Stimulated activated CD4-positive, alpha-beta T cell treated with anti-CD3 and anti-CD28 coated beads, TNF-alpha, amount 100 ng/mL, for 4 hours (primary cell): ENCODE measurements around the gene DYRK1A.
"Not testable (repeated sequence)": the region's sequence is repeated elsewhere in the genome, so short reads cannot be mapped to it uniquely, and the experiment has no call there.

Experiments
- DNase-seq, 3 experiments: peaks; one replicate each; pipeline ENCODE4 v3.0.0-alpha.2; 2020; ENCODE audit warnings: low read depth in 3 of 3

The DYRK1A gene

DNA sequence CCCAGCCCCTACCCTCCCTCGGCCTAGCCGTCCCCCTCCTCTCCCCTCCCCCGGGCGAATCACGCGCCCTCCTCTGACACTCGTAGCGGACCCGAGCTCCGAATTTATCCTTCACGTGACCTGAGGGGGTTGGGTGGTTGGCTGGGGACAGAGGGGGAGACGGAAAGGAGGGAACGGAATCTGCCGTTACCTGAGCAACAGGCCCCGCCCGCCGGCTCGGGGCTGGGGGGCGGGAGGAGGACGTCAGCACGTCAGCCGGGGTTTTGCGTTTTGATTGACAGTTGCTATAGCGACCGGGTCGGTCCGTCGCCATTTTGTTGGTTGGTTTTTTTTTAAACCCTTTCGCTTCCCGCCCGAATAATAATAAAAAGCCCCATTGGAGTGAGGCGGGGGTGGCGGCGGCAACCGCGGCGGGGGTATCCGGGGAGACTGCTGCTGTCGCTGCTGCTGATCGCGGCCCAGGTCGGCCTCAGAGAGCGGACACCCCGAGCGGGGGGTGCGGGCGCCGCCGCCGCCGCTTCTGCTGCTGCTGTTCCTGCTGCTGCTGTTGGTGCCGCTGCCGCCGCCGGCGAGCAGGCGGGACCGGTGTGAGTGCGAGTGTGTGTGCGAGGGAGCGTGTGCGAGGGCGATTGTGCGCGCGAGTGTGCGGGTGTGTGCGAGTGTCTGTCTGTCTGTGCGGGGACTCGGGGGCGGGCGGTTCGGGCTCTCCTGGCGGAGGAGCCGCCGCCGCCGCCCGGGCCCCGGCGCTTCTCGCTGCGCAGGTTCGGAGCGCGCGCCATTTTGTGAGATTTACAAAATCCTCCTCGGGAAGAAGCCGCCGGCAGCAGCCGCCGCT is at the start of gene DYRK1A:
DYRK1A (plus strand) TSS at position 292 of the 835 bp plus-strand sequence. CDS start 53,602 bp downstream, outside the sequence.
- DNase-seq, result peak; percentile 93 to 98 (median 98)

DNA sequence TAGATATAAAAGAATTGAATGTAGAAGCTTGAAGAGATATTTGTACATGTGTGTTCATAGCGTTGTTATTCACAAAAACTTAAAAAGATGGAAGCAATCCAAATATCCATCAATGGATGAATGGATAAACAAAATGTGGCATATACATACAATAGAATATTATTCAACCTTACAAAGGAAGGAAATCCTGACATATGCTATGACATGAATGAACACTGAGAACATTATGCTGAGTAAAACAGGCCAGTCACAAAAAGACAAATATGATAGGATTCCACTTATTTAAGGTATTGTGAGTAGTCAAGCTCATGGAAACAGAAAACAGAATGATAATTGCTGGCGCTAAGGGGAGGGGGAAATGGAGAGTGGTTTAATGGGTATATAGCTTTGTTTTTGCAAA is 47.0 kb upstream of the DYRK1A start:
- no peak for DNase-seq

DNA sequence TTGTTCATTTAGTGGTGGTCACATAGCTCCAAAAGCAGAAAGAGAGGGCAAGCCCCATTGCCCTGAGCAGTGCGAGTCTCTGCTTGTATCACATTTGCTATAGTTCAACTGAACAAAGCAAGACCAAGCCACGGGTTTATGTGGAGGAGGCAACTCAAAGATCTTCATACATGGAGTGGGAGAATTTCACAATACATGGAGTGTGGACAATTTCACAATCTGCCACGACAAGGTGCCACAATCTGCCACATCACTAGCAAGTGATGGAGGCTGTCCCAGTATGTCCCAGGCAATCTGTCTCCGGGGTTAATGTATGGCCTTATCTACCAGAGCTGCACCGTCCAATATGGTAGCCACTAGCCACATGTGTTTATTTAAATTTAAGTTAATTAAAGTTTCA is 44.5 kb upstream of the DYRK1A start:
- DNase-seq, result no peak

DNA sequence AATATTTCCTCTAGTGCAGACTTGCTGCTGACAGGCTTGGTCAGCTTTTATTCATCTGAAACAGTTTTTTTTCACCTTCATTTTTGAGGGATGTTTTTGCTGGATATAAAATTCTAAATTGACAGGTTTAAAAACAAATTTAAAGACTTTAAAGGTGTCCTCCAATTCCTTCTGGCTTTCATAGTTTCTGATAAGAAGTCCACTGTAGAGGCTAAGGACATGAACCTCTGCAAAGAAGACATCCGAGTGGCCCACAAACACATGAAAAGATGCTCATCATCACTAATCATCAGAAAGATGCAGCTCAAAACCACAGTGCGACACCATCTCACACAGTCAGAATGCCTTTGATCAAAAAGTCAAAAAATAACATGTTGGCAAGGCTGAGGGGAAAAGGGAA is 42.0 kb upstream of the DYRK1A start:
- no peak for DNase-seq

DNA sequence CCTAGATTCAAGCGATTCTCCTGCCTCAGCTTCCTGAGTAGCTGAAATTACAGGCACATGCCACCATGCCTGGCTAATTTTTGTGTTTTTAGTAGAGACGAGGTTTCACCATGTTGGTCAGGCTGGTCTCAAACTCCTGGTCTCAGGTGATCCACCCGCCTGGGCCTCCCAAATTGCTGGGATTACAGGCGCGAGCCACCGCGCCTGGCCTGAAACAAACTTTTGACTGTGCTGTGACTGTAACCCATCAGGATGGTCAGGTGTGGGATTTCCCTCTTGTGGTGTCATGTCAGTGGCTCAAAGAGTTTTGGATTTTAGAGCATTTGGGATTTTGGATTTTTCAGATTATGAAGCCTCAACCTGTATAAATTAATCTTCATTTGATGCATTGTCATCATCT is 38.4 kb upstream of the DYRK1A start:
- not testable (repeated sequence) for DNase-seq

DNA sequence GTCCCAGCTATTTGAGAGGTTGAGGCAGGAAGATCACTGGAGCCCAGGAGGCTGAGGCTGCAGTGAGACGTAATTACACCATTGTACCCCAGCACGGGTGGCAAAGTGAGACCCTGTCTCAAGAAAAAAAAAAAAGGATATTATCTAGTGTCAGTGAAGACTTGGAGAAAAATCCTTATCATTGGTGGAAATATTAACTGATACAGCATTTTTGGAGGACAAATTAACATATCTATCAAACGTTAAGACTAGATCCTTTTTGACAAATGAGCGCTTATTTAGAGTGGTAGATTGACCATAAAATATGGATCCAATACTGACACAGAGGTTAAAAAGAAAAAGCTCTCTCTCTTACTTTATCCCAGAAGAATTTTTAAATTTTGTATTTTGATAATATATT is 35.2 kb upstream of the DYRK1A start:
- DNase-seq, result no peak

DNA sequence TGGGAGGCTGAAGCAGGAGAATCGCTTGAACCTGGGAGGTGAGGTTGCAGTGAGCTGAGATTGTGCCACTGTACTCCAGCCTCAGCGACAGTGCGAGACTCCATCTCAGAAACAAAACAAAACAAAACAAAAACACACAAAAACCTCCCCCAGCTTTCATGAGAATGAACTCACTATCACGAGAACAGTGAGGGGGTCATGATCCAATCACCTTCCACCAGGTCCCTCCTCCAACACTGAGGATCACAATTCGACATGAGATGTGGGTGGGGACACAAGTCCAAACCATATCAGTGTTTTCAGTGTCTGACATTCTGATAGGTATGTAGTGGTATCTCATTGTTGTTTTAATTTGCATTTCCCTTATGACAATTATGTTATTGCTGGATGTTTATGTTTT is 31.5 kb upstream of the DYRK1A start:
- no peak for DNase-seq

DNA sequence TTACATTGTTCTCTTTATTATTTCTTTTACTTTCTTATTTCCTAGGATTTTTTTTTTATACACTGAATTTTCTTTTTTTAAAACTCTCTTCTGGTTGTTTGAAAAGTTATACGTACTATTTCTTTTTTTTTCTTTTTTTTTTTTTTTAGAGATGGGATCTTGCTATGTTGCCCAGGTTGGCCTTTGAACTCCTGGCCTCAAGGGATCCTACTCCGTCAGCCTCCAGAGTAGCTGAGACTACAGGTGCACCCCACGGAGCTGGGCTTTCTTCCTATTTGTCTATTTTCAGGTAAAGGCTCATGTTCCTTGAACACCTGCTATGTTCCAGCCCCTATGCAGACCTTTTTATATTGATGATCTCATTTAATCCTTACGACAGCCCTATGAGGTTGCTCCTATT is 29.4 kb upstream of the DYRK1A start:
- DNase-seq, result no peak

DNA sequence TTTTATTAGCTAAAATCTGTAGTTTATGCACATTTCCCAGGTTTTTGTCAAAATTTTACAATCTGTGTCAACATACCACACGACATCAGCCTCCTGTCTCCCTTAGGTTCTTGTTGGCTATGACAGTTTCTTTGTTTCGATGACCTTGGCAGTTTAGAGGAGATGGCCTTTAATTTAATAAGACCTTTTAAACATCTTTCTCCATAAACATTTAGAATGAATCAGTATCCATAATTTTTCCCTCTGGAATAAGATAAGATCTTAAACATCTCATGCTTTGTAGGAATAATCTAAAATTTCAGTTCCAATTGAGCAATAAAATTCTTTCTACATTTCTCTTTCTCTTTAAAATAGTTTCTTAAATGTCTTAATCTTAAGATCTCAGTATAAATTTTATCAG is 28.7 kb upstream of the DYRK1A start:
- no peak for DNase-seq

DNA sequence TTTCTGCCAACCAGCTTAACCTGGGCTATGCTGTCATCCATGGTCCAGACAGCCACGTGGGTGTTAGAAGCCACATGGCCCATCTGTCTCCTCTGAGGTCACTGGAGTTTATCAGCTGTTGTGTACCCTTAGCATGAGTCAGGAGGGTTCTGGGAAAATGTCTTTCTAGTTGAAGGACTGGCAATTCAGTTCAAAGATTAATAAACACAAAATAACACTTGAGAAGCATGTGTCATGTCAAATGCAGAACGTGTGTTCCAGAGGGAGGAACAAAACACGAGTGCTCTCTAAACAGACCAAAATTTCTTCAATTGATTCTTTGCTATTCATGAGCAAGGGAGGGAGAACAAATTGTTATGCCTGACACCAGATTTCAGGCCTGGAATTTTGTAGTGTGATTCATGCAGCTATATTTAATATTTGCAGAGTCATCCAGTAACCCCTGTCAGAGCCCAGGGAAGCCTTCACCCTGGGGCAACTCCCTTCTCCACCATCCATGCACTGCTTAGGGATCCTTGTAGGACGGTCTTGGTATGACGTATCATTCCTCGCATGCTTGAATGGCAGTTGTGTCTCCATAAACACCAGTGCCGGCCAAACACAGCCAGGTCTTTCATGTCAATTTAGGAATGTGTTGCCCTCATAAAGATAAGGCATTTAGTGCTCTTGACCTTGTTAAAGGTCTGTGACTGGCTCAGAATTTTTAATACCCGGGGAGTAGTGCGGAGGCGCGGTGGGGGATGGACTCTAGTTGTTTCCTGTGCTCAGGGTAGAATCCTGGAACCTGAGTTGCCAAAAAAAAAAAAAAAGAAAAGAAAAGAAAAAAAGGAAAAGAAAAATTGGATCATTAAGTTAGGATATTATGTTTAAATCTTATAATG is 27.7 kb upstream of the DYRK1A start:
- DNase-seq, result no peak

DNA sequence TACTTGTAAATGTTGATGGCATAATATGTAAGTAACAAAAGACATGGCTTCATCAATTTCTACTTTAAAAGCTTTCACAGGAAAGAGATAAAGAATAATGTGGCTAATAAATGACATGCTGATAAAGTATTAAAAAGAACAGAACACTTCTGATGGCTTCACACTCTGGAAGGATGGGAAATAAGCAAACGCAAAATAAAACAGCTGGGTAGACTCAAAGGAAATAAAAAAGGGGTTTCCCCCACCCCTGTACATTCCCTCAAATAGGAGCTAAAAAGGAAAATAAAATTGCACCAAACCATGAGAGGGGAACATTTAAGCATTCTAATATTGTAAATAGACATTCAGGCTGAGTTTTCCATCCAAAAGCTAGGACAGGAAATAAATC is 27.0 kb upstream of the DYRK1A start:
- DNase-seq, result no peak

DNA sequence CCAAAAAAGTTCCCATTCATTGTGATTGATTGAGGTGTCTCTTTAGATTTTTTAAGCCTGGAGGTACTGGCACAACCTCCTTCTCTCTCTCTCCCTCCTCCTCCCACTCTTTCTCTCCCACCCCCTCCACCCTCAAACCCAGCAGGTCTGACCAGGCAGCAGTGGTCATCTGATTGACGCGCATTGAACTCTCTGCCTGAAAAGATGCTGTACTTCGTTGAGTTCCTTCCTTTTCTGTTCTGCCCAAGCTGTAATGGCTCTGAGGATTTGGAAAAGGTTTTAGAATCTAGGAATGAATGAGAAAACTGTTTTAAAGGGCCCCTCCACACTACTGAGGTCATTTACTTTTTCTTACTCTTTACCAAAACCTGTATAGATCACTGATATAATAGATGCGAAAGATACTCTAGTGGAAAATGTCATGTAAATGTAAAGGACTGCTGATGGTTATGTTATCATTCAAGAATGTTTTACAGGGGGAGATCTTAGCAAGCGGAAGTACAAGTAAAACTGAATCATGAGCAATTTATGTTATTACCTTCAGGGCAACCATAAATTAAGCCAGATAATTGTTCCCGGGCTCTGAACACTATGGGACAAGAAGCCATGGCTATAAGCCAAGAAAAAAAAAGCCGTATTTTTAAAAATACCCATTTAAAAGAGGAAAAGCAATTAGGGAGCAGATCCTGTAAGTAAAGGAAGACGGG is 25.2 kb upstream of the DYRK1A start:
- DNase-seq, result no peak

DNA sequence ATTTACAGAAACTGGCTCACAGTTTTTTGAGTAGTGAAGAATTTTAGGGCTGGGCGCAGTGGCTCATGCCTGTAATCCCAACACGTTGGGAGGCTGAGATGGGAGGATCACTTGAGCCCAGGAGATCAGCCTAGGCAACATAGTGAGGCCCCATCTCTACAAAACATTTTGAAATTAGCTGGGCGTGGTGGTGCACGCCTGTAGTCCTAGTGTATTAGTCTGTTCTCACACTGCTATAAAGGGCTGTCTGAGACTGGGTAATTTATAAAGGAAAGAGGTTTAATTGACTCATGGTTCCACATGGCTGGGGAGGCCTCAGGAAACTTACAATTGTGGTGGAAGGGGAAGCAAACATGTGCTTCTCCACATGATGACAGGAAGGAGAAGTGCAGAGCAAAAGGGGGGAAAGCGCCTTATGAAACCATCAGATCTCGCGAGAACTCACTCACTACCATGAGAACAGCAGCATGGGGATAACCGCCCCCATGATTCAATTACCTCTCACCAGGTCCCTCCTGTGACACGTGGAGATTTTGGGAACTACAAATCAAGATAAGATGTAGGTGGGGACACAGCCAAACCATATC is 24.4 kb upstream of the DYRK1A start:
- no peak for DNase-seq

DNA sequence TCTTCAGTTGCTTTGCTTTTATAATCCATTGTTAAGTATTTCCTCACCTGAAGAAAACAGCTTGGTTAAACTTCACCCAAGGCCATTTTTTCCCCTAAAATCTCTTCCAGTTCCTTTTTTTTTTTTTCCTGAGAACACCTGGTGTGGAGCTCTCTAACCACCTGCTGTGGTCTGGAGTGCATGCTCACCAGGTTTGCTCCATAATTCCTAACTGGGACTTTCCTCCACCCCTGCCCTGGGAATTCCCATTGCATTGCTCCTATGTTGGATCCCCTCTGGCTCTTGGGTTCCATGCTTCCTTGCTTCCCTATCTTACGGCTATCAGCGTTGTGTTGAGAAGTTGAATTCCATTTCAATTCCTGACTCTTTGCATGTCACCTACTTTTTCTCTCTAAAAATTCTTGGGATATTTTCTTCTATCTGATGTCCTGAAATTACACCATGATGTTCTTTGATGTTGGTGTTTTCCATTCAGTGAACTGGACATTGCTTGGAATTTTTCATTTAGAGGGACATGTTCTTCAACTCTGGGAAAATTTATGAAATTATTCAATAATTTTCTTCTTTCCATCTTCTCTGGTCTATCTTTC is 19.6 kb upstream of the DYRK1A start:
- no peak for DNase-seq

DNA sequence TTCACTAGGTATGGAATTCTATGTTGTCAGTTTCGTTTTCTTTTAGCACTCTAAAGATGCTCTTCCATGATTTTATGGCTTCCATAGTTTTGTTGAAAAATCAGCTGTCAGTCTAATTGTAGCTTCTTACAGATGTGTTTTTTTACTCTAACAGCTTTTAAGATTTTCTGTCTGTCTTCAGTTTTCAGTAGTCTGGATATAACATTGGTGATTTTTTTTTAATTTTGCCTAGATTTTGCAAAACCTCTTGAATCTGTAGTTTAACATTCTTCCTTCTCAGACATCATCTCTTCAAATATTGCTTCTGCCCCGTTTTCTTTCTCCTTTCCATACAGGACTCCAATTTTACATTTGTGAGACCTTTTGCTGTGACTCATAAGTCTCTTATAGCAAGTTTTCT is 17.9 kb upstream of the DYRK1A start:
- DNase-seq, result no peak

DNA sequence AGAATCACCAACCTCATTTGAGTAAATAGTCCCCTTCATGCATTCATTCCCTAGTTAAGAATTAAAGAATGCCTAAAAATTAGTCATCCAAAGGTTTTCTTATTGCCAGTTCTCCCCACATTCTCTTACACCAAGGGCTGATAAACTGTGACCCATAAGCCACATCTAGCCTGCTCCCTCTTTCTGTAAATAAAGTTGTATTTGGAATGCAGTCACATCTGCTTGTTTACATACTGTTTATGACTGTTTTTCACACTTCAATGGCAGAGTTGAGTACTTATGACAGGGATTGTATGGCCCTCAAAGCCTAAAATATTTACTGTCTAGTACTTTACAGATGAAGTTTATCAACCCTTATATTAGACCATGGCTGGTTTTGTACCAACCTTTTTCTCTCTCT is 16.1 kb upstream of the DYRK1A start:
- no peak for DNase-seq

DNA sequence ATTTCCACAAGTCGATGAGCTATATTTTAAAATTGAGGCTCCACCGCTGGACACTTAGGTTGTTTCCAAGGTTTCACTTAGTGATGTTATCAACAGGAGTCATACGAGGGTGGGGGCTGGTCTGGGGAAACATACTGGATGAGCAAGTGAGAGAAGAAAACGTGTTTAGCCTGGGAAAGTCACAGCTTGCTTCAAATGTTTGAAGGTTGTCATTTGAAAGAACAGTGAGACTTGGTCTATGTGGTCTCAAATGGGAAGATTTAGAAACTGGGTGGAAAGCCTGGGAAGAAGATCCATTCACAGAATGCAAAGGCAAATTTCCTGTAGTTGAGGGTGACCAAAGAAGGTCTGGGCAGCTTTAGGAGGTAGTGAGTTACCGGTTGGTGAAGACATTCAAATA is 9.9 kb upstream of the DYRK1A start:
- DNase-seq, result no peak

DNA sequence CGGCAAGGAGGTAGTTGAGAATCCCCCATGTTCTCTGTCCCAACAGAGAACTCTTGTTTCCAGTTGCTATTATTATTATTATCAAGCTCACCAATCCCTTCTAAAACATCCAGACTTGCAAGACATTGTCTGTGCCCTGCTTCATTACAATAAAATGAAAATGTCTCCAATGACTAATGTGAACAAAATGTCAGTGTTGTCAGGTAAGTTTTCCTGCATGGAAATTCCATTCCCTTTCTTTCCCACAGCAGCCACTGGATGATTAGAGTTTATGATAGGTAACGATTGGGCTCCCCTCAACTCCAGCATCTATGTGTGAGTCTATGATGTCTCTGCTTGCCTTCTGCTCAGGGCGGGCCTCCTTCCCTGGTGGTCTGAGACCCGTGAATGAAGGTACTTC is 8.9 kb upstream of the DYRK1A start:
- no peak for DNase-seq

DNA sequence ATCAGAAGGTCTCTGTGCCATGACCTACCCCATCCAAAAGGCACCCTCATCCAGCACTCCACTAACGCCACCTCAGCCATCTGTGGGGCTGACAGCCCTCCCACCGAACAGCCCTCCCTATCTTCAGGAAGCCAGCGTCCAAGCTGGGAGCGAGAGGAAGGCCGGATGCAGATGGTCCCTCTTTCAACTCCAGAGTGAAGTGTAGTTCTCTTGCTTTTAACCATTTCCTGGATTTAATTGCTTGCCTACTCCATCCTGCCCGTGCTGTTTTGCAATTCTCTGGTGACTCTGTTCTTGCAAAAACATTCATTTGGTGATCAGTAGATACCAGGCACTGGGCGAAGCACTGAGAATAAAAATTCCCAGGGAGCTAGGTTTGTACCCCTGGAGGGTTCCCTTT is 8.2 kb upstream of the DYRK1A start:
- no peak for DNase-seq

DNA sequence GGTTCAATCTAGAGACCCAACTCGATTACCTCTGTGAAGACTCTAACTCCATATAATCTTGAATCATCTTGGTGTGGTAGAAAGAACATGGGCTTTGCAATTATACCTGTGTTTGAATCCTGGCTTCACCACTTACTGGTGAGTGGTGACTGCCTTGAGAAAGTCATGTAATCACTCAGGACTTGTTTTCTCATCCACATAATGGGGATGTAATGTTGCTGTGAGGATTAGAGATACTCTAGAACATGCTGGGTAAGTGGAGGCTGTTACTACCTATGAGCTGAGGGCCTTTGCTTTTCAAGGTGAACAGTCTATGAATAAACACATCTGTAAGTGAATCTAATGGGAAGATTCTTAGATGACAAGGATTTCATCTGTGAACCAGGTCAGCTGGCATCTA is 2.6 kb upstream of the DYRK1A start:
- DNase-seq, result no peak

DNA sequence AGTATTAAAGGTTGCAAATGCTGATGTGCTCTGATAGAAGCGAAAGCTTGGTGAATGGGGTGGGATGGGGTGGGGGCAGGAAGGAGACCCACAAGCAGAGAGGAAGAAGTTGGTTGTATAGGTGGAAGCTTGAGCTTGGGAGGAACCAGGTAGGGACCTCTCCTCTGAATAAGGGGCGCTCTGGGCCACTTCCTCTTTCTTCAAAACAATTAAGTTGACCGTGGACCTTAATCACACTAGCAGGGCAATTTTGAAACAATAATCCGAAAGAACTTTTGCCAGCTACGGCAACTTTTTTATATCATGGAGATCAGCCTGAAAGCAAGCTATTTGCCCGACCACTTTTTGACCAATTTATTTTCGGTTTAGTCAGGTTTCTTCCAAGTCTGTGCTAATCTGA is 1.9 kb upstream of the DYRK1A start:
- DNase-seq, result no peak
